K562 (cell line): ENCODE results near the gene MFSD6. TPM values are rescaled to one million over a fixed set of nuclear protein-coding genes. Genes with fewer than 3 reads are reported as not detected.

ENCODE experiments used
- ARID1B ChIP-seq: fragments of 450-650 bp; IDR thresholded peaks from 2 replicates; pipeline ENCODE4 v1.6.1; 2016; ENCODE audit warnings: antibody characterized with exemption, mild to moderate bottlenecking, inconsistent platforms
- CBFA2T2 ChIP-seq: fragments of 450-650 bp; conservative IDR thresholded peaks from 2 replicates; pipeline ENCODE4 v1.6.1; 2017; ENCODE audit warnings: mild to moderate bottlenecking
- CBX1 ChIP-seq: sonication (generic); IDR thresholded peaks from 2 replicates; pipeline ENCODE4 v1.6.1; 2016; ENCODE audit warnings: antibody characterized with exemption, low read depth, mild to moderate bottlenecking
- HSF4 ChIP-seq: fragments of 250-450 bp; sonication (Bioruptor Pico); IDR thresholded peaks from 2 replicates; pipeline ENCODE4 v2.1.2; 2022; ENCODE audit warnings: mild to moderate bottlenecking, moderate library complexity, borderline replicate concordance
- KAT8 ChIP-seq: fragments of 450-650 bp; IDR thresholded peaks from 2 replicates; pipeline ENCODE4 v1.6.1; 2016; ENCODE audit warnings: low read depth, mild to moderate bottlenecking
- NCOR1 ChIP-seq: fragments of 450-650 bp; IDR thresholded peaks from 2 replicates; pipeline ENCODE4 v1.6.1; 2016; ENCODE audit warnings: mild to moderate bottlenecking, moderate library complexity
- NR2C1 ChIP-seq, 2 experiments: fragments of 450-650 bp; IDR thresholded peaks; 2 replicates each; pipeline ENCODE4 v1.6.1; 2017; ENCODE audit warnings: mild to moderate bottlenecking in 2 of 2, antibody characterized with exemption in 1 of 2, inconsistent platforms in 1 of 2, missing compliant biosample characterization in 1 of 2, missing genetic modification characterization in 1 of 2
- NR4A1 ChIP-seq, 2 experiments: fragments of 250-450 bp in 1 of 2; fragments of 450-650 bp in 1 of 2; sonication (Bioruptor Pico) in 1 of 2; IDR thresholded peaks; 2 replicates each; pipeline versions ENCODE4 v1.4.0 to v1.6.1; 2016 to 2020; ENCODE audit warnings: mild to moderate bottlenecking in 2 of 2, missing compliant biosample characterization in 1 of 2, missing genetic modification characterization in 1 of 2, moderate library complexity in 1 of 2
- PML ChIP-seq: IDR thresholded peaks from 2 replicates; pipeline ENCODE4 v1.6.1; 2012; ENCODE audit warnings: low read length, inconsistent platforms
- PTRF ChIP-seq: fragments of 450-650 bp; IDR thresholded peaks from 2 replicates; pipeline ENCODE4 v1.6.1; 2016; ENCODE audit warnings: mild to moderate bottlenecking, missing genetic modification characterization, missing compliant biosample characterization
- RBBP5 ChIP-seq: fragments of 200-600 bp; sonication (generic); IDR thresholded peaks from 2 replicates; pipeline ENCODE4 v1.6.1; 2012; ENCODE audit warnings: borderline replicate concordance, mild to moderate bottlenecking, low read length, control low read depth, inconsistent platforms; ENCODE audit not compliant: insufficient read depth, poor library complexity, severe bottlenecking
- STAT5A ChIP-seq: IDR thresholded peaks from 2 replicates; pipeline ENCODE4 v1.6.1; 2012; ENCODE audit warnings: low read length, inconsistent platforms, borderline replicate concordance
- TAF7 ChIP-seq: fragments of 450-650 bp; IDR thresholded peaks from 2 replicates; pipeline ENCODE4 v1.6.1; 2016; ENCODE audit warnings: missing genetic modification characterization, missing compliant biosample characterization
- TCF3 ChIP-seq: sonication (generic); formaldehyde crosslinking; IDR thresholded peaks from 2 replicates; pipeline ENCODE4 v1.4.0; 2020; ENCODE audit warnings: mild to moderate bottlenecking, missing genetic modification reagents
- XRCC4 ChIP-seq: IDR thresholded peaks from one replicate; pipeline ENCODE4 v1.6.1; 2011; ENCODE audit not compliant: insufficient read depth, insufficient read length; ENCODE audit errors: extremely low read depth
- ZNF24 ChIP-seq: fragments of 450-650 bp; IDR thresholded peaks from 2 replicates; pipeline ENCODE4 v1.6.1; 2016
- polyA plus RNA-seq, 8 experiments: library from polyadenylated mRNA; depleted of rRNA in 4 of 8; stranded (reverse) in 5 of 8; unstranded in 3 of 8; fragments of >200 nt; fragmentation: Nextera tagmentation in 2 of 8; fragmentation: Illumina TruSeq in 1 of 8; extraction: Ambion mirVana in 2 of 8; extraction: Trizol in 1 of 8; gene quantifications; 2 replicates each; pipeline versions ENCODE4 v1.2.1 to v1.2.3, GENCODE V29; 2011 to 2014; ENCODE audit warnings: inconsistent platforms in 1 of 8, missing spikeins in 1 of 8
- total RNA-seq, 7 experiments: library from RNA; depleted of rRNA in 6 of 7; stranded (reverse); fragments of >200 nt in 6 of 7; fragmentation: Illumina TruSeq in 2 of 7; extraction: Trizol in 2 of 7; gene quantifications; 2 replicates each; pipeline versions ENCODE4 v1.2.1 to v1.2.3, GENCODE V29; 2011 to 2021; ENCODE audit warnings: low replicate concordance in 1 of 7
- TF ChIP-seq, protein P1 (sequence below): fragments of 250-450 bp; sonication (Bioruptor Pico); IDR thresholded peaks from 2 replicates; pipeline ENCODE4 v1.5.0; 2021; ENCODE audit warnings: mild to moderate bottlenecking, borderline replicate concordance
- TF ChIP-seq, protein P2 (sequence below): fragments of 450-650 bp; formaldehyde crosslinking; IDR thresholded peaks from 2 replicates; pipeline ENCODE4 v1.4.0; 2022; ENCODE audit warnings: mild to moderate bottlenecking, moderate library complexity
- TF ChIP-seq, protein P3 (sequence below): conservative IDR thresholded peaks from 2 replicates; pipeline ENCODE4 v1.6.1; 2011; ENCODE audit warnings: low read depth, mild to moderate bottlenecking, low read length; ENCODE audit not compliant: control insufficient read depth
- TF ChIP-seq, protein P4 (sequence below): fragments of 250-450 bp; sonication (Bioruptor Pico); IDR thresholded peaks from 2 replicates; pipeline ENCODE4 v1.4.0; 2020; ENCODE audit warnings: mild to moderate bottlenecking, moderate library complexity

The MFSD6 gene
- total and polyA plus RNA-seq, 9 of the 15 experiments (the other 6 are each of a cell fraction or from before 2014, with no cell fraction given) = 1.1 to 7.9 (median 4.4) TPM

DNA sequence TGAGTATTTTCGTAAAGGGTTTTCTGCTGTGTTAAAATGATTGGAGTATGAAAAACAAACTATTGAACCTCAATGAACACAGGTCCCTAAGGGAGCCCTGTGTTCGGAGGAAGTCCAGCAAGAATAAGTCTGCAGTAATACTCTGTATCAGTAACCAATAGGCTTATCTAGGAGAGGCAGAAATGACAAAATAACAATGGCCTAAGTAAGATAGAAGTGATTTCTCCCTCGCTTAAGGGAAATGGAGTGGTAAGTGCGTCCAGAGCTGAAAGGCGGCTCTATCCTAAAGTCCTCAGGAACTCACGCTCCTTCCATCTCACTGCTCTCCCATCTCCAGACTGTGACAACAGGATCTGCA lies 29.3 kb upstream of the MFSD6 start (continued):
- TF ChIP-seq NCOR1 (peak; percentile 44), ZNF24 (no peak), TCF3 (CRISPR knock-in tag) (peak; percentile 80), RBBP5 (no peak), HSF4 (CRISPR knock-in tag) (no peak), NR4A1 (CRISPR knock-in tag; IDR thresholded peaks at IDR 0.05) (no peak), NR4A1 (tag; IDR thresholded peaks at IDR 0.05) (no peak), TAF7 (tag) (no peak), XRCC4 (no peak), KAT8 (no peak), PML (no peak), CBFA2T2 (peak; percentile 48; the same call in 1 of the 2 replicates), STAT5A (peak; percentile 39; the same call in 1 of the 2 replicates), ARID1B (peak; percentile 64; the same call in 1 of the 2 replicates), PTRF (tag) (no peak), CBX1 (no peak), NR2C1 (IDR thresholded peaks at IDR 0.05) (no peak), NR2C1 (tag; IDR thresholded peaks at IDR 0.05) (0 out of 2 replicates have a peak, but pooled peaks have one; percentile 8)
- TF ChIP-seq, protein P1, sequence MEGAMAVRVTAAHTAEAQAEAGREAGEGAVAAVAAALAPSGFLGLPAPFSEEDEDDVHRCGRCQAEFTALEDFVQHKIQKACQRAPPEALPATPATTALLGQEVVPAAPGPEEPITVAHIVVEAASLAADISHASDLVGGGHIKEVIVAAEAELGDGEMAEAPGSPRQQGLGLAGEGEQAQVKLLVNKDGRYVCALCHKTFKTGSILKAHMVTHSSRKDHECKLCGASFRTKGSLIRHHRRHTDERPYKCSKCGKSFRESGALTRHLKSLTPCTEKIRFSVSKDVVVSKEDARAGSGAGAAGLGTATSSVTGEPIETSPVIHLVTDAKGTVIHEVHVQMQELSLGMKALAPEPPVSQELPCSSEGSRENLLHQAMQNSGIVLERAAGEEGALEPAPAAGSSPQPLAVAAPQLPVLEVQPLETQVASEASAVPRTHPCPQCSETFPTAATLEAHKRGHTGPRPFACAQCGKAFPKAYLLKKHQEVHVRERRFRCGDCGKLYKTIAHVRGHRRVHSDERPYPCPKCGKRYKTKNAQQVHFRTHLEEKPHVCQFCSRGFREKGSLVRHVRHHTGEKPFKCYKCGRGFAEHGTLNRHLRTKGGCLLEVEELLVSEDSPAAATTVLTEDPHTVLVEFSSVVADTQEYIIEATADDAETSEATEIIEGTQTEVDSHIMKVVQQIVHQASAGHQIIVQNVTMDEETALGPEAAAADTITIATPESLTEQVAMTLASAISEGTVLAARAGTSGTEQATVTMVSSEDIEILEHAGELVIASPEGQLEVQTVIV = no peak
- TF ChIP-seq, protein P2, sequence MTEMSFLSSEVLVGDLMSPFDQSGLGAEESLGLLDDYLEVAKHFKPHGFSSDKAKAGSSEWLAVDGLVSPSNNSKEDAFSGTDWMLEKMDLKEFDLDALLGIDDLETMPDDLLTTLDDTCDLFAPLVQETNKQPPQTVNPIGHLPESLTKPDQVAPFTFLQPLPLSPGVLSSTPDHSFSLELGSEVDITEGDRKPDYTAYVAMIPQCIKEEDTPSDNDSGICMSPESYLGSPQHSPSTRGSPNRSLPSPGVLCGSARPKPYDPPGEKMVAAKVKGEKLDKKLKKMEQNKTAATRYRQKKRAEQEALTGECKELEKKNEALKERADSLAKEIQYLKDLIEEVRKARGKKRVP = no peak
- TF ChIP-seq, protein P3, sequence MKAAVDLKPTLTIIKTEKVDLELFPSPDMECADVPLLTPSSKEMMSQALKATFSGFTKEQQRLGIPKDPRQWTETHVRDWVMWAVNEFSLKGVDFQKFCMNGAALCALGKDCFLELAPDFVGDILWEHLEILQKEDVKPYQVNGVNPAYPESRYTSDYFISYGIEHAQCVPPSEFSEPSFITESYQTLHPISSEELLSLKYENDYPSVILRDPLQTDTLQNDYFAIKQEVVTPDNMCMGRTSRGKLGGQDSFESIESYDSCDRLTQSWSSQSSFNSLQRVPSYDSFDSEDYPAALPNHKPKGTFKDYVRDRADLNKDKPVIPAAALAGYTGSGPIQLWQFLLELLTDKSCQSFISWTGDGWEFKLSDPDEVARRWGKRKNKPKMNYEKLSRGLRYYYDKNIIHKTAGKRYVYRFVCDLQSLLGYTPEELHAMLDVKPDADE = no peak
- TF ChIP-seq, protein P4, sequence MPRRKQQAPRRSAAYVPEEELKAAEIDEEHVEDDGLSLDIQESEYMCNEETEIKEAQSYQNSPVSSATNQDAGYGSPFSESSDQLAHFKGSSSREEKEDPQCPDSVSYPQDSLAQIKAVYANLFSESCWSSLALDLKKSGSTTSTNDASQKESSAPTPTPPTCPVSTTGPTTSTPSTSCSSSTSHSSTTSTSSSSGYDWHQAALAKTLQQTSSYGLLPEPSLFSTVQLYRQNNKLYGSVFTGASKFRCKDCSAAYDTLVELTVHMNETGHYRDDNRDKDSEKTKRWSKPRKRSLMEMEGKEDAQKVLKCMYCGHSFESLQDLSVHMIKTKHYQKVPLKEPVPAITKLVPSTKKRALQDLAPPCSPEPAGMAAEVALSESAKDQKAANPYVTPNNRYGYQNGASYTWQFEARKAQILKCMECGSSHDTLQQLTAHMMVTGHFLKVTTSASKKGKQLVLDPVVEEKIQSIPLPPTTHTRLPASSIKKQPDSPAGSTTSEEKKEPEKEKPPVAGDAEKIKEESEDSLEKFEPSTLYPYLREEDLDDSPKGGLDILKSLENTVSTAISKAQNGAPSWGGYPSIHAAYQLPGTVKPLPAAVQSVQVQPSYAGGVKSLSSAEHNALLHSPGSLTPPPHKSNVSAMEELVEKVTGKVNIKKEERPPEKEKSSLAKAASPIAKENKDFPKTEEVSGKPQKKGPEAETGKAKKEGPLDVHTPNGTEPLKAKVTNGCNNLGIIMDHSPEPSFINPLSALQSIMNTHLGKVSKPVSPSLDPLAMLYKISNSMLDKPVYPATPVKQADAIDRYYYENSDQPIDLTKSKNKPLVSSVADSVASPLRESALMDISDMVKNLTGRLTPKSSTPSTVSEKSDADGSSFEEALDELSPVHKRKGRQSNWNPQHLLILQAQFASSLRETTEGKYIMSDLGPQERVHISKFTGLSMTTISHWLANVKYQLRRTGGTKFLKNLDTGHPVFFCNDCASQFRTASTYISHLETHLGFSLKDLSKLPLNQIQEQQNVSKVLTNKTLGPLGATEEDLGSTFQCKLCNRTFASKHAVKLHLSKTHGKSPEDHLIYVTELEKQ = no peak
